Activated T-helper 1 cell treated with anti-CD3 and anti-CD28 coated beads, Interleukin-12 subunit alpha, Interleukin-12 subunit beta, Interleukin-2, Interleukin-4 antibody, amounts not matched to agents 30 ng/mL and 10 ng/mL and 1 ng/mL, durations not matched to agents 14 hours and 24 hours and 36 hours (primary cell): ENCODE results near the gene GATD1. TPM values are rescaled to one million over a fixed set of nuclear protein-coding genes. Genes with fewer than 3 reads are reported as not detected.

ENCODE experiments used
- DNase-seq: peaks from one replicate; pipeline ENCODE4 v3.0.0; 2021; ENCODE audit warnings: low spot score
- H3K27ac Mint-ChIP-seq: one replicate; pipeline ENCODE4 v1.8.0; 2021; ENCODE audit warnings: mild to moderate bottlenecking, mixed read lengths
- H3K27me3 Mint-ChIP-seq: one replicate; pipeline ENCODE4 v1.8.0; 2022; ENCODE audit warnings: mild to moderate bottlenecking, moderate library complexity, mixed read lengths; ENCODE audit not compliant: insufficient read depth
- H3K36me3 Mint-ChIP-seq: one replicate; pipeline ENCODE4 v1.8.0; 2021; ENCODE audit warnings: low read depth, mixed read lengths
- H3K4me1 Mint-ChIP-seq: one replicate; pipeline ENCODE4 v1.8.0; 2021; ENCODE audit warnings: low read depth, mixed read lengths
- H3K4me3 Mint-ChIP-seq: one replicate; pipeline ENCODE4 v1.8.0; 2021; ENCODE audit warnings: mild to moderate bottlenecking, moderate library complexity, mixed read lengths
- H3K9me3 Mint-ChIP-seq: one replicate; pipeline ENCODE4 v1.8.0; 2021; ENCODE audit warnings: mixed read lengths
- intact Hi-C: fragments of 100-400 bp; cut with micrococcal nuclease; formaldehyde crosslinking; loops from one replicate; pipeline ENCODE4 v1.15.1; 2024
- total RNA-seq: library from RNA; stranded (reverse); gene quantifications from 2 replicates; pipeline ENCODE4 v1.2.3, GENCODE V29; 2022

The GATD1 gene
- total RNA-seq, 1 donor from 2014 or later, result 81.7 TPM

DNA sequence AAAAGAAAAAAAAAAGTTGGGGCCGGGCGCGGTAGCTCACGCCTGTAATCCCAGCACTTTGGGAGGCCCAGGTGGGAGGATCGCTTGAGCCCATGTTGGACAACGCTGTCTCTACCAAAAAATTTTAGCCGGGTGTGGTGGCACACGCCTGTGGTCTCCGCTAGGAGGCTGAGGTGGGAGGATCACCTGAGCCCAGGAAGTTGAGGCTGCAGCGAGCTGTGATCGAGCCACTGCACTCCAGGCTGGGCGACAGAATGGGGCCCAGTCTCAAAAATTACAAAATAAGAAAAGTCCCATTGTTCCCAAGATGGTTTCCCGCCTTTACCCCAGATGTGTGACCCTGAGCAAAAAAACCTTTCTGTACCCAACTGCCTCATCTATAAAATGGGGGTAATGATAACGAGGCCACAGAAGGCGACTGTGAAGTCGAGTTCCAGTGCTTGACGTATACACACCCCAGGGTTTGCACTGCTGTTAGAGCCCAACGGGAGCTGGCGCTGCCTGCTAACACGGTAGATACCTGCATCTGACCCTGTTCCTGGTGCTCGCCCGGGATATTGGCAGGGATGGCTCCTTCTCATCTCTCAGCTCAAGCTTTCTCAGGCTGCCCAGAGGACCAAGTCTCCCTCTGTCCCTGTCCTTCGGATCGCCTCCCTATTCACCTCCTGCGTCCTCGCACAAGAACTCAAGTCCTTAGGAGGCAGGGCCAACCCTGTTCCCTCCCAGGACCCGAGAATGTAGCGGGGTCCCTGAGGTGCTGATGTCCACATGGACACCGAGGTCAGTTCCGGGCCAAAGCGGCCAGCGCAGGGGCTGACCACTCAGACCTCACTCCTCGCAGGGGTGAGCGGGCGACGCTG lies 31.4 kb upstream of the GATD1 start:
- Mint-ChIP-seq H3K27ac (peak overlapping the region; percentile 90), H3K9me3 (no peaks in the 10 kb centered on the region), H3K4me1 (peaks cover 28% of the 10 kb centered on the region), H3K36me3 (peaks cover 29% of the 10 kb centered on the region), H3K4me3 (peak overlapping the region; percentile 86), H3K27me3 (no peaks in the 10 kb centered on the region)
- intact Hi-C loops, result loop anchor here (1.0 to 5.0 kb wide), 7 partner anchors 11 to 601 kb away; partner anchors contain the start of genes BET1L, CHID1, POLR2L and RIC8A
- DNase-seq, result no peak

DNA sequence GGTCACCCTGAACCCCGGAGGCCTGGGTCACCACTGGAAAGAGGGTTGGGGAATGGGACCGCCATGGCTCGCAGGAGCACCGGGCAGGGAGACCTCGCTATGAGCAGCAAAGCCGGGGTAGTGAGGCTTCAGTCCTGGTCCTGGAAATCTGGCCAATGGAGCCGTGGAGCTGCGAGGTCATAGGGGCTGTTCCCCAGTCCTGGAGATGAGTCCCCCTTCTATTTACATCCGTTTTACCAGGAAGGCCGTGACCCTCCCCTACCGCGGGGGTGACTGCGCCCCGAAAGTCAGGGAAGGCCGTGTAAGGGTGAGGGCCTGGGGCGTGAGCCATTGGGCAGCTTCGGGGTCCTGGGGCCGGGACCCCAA lies 27.3 kb upstream of the GATD1 start:
- peak overlapping the region; percentile 81 for H3K4me3 Mint-ChIP-seq
- no peaks in the 10 kb centered on the region for H3K9me3 Mint-ChIP-seq
- no peaks in the 10 kb centered on the region for H3K27me3 Mint-ChIP-seq
- DNase-seq, result no peak
- H3K4me1 Mint-ChIP-seq, result peaks cover 6% of the 10 kb centered on the region
- H3K27ac Mint-ChIP-seq, result peak overlapping the region; percentile 63
- H3K36me3 Mint-ChIP-seq, result no peaks in the 10 kb centered on the region
- intact Hi-C loops, result no loop called here

DNA sequence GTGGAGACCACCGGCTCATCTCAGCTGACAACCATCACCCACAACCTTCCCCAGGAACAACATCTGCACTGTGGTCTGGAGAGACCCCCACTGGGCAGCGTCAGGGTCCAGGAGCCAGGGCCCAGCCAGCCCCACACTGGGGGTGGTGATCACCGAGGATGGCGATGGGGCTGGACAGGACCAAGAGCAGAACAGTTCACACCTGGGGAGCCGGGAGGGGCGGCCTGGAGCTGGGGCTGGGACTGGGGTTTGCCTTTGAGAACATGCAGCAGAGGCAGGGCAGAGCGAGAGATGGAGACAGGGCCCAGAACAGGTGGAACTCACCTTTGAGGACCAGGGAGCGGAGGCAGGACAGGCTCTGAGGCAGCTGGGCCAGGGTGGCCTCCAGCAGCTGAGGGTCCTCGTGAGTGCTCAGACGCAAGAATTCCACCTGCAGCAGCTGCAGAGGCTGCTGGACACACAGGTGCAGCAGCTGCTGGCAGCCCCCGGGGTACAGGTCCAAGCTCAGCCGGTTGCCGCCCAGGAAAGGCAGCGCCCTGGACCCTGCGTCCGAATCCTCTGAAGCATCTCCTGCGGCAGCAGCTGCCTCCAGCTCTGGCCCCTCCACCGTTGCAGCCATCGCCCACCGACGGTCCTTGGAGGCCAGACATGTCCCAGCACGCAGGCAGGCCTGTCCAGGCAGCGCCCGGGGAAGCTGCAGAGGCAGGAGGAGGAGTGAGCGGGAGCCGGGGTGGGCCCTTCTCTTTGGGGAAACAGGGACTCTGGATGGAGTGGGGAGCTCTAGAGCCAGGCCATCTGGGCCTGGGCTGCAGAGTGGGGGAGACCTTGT lies 26.7 kb upstream of the GATD1 start:
- no peak overlapping the region for H3K27ac Mint-ChIP-seq

DNA sequence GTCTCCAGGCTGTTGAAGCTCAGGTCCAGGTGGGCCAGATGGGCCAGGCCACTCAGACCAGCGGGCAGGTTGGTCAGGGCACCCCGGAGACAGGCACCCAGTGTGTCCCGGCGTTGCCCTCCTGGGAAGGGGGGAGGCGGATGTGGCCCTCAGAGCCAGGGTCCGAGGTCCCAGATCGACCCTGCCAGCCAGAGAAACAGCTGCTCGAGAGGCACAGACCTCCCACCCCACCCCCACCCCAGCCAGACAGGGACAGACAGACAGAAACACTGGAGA lies 26.1 kb upstream of the GATD1 start:
- Mint-ChIP-seq H3K9me3 (no peaks in the 10 kb centered on the region), H3K27ac (no peak overlapping the region), H3K4me1 (peaks cover 6% of the 10 kb centered on the region), H3K4me3 (peak overlapping the region; percentile 81), H3K27me3 (no peaks in the 10 kb centered on the region), H3K36me3 (no peaks in the 10 kb centered on the region)
- intact Hi-C loops, result no loop called here
- no peak for DNase-seq

More for the DNA sequence above, 26.7 kb upstream of the GATD1 start:
- intact Hi-C loops, result no loop called here
- Mint-ChIP-seq H3K4me1 (peaks cover 6% of the 10 kb centered on the region), H3K9me3 (no peaks in the 10 kb centered on the region), H3K36me3 (no peaks in the 10 kb centered on the region), H3K27me3 (no peaks in the 10 kb centered on the region), H3K4me3 (peak overlapping the region; percentile 81)
- no peak for DNase-seq

DNA sequence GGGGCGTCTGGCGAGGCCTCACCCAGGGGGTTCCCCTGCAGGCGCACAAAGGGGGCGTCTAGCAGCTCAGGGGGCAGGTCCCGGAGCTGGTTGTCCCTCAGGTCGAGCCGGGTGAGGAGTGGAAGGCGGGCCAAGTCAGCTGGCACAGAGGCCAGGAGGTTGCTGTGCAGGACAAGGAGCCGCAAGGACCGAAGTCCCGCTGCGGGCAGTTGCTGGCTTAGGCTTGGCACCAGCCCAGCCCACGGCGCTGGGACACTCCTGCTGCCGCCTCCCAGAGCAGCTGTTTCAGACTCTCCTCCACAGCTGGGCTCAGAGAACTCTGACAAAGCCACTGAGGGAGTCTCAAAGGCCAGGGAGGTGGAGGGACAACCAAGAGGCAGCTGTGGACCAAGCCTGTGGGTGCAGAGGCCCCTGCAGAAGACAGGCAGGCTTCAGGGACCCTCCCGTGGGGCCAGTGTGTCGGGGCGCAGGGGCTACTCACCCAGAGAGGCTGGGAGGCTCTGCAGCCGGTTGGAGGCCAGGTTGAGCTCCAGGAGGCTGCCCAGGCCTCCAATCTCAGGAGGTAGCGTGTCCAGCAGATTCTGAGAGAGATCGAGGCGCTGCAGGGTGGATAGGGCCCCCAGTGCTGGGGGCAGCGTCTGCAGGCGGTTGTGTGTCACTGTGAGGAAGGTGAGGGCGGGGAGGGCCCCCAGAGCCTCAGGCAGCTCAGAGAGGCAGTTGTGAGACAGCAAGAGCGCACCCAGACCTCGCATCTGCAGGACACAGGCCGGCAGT lies 25.6 kb upstream of the GATD1 start:
- H3K36me3 Mint-ChIP-seq, result no peaks in the 10 kb centered on the region
- intact Hi-C loops, result no loop called here
- H3K9me3 Mint-ChIP-seq, result no peaks in the 10 kb centered on the region
- peak overlapping the region; percentile 56 for H3K4me3 Mint-ChIP-seq
- no peak overlapping the region for H3K27ac Mint-ChIP-seq
- H3K4me1 Mint-ChIP-seq, result peaks cover 3% of the 10 kb centered on the region
- H3K27me3 Mint-ChIP-seq, result no peaks in the 10 kb centered on the region
- DNase-seq, result no peak

DNA sequence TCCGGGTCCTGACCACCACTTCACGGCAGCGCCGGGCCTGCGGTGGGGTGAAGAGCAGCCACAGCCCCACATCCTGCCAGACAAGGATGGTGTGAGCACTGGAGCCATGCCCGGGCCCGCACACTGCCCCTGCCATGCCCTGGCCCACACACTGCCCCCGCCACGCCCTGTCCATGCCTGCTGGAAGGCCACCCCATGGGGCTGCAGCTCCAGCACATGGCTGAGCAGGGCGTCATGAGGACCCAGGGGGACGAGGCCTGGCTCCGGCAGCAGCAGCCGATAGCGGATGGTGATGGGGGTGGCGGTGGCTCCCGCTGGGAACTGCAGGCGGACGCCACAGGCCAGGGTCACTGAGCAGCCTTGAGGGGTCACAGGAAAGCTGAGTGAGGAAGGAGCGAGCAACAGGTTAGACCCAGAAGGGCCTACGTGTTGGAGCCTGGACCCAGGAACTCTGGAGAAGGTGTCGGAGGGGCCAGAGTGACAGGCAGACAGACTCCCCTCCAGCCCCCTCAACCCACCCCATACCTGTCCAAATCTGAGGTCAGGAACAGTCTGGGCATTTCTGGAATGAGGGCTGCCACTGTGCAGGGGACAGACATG lies 24.8 kb upstream of the GATD1 start:
- Mint-ChIP-seq H3K27me3 (no peaks in the 10 kb centered on the region), H3K27ac (no peak overlapping the region), H3K36me3 (no peaks in the 10 kb centered on the region), H3K4me3 (no peak overlapping the region), H3K9me3 (no peaks in the 10 kb centered on the region), H3K4me1 (no peaks in the 10 kb centered on the region)
- DNase-seq, result no peak
- intact Hi-C loops, result no loop called here

DNA sequence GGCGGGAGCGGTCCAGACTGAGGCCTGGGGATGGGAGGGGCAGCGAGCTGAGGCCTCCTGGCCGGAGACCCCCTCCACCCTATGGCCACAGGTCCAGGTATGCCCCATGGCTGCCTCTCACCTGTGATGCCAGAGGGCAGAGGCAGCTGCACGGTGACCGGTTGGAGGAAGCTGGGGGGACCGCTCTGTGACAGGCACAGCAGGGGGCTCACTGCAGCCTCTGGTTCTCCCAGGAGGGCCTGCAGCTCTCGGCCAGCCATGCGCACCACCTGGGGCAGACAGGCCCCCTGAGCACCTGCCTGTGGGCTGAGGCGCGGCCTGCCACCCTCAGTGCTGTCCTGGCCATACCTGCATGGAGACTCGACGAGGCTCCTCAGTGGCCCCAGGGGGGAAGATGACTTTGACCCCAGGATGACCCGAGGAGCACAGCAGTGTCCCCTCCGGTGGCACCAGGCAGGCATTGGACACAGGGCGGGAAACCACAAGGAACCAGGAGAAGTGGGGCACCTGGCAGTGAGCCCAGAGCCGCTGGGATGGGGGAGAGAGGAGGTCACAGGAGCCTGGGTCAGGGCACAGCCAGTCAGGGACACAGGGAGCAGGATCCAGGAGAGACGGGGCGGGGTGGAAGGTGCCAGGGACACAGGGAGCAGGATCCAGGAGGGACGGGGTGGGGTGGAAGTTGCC lies 24.0 kb upstream of the GATD1 start:
- H3K36me3 Mint-ChIP-seq, result no peaks in the 10 kb centered on the region

DNA sequence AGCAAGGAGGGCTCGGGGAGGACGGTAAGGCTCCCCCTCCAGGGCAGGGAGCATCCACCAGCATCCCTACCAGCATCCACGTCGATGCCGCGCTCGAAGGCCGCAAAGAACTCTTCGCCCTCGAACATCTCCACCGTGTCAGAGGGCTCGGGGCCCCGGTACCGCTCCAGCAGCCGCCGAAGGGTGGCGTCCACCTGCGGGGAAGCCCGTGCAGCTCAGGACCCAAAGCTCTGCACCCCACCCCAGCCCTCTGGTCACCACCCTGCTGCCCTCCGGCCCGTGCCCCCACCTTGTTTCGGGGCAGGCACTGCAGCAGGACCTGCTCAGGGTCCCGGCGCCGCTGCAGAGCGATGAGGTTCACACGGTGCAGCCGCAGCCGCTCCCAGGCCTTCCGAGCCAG lies 23.2 kb upstream of the GATD1 start:
- H3K36me3 Mint-ChIP-seq, result peaks cover 2% of the 10 kb centered on the region
- no peaks in the 10 kb centered on the region for H3K27me3 Mint-ChIP-seq
- intact Hi-C loops, result no loop called here
- H3K9me3 Mint-ChIP-seq, result no peaks in the 10 kb centered on the region
- H3K4me1 Mint-ChIP-seq, result peaks cover 4% of the 10 kb centered on the region
- no peak for DNase-seq
- H3K27ac Mint-ChIP-seq, result no peak overlapping the region
- H3K4me3 Mint-ChIP-seq, result peak overlapping the region; percentile 19

More for the DNA sequence above, 24.0 kb upstream of the GATD1 start:
- Mint-ChIP-seq H3K27ac (peak overlapping the region; percentile 44), H3K4me3 (no peak overlapping the region), H3K9me3 (no peaks in the 10 kb centered on the region), H3K27me3 (no peaks in the 10 kb centered on the region), H3K4me1 (peaks cover 3% of the 10 kb centered on the region)
- intact Hi-C loops, result no loop called here
- no peak for DNase-seq

DNA sequence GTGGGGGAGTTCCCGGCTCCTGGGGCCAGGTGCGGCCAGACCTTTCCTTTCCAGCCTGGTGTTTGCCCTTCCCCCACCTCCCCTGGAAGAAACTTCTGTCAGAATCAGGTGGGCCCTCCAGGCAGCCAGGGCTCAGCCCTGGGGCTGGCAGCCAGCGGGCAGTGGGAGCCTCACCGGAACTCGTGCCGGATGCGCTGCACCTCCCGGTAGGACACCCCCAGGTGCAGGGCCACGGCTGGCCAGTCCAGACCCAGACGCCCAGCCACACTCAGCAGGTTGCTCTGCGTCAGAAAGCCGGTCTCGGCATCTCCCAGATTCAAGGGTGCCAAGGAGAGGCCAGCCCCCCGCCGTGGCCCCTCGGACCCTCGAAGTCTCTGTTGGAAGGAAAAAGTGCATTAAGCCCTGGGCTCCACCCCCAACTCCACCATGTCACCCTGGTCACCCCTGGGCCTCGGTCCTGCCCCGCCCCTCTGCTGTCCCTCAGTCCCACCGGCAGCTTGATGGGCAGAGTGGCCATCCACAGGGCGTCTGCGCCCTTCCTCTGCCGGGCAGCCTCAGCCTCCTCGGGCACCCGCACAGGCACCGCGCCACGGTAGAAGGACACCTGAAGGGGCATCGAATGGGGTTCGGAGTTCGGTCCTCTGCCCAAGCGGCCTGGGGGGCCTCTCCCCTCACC lies 22.5 kb upstream of the GATD1 start:
- H3K36me3 Mint-ChIP-seq, result peaks cover 2% of the 10 kb centered on the region
- intact Hi-C loops, result loop anchor here (5.0 kb wide), 3 partner anchors 102 to 532 kb away; partner anchors contain the start of genes DEAF1, IRF7 and TMEM80
- H3K27me3 Mint-ChIP-seq, result no peaks in the 10 kb centered on the region
- H3K4me3 Mint-ChIP-seq, result no peak overlapping the region
- peaks cover 4% of the 10 kb centered on the region for H3K4me1 Mint-ChIP-seq
- DNase-seq, result no peak
- no peaks in the 10 kb centered on the region for H3K9me3 Mint-ChIP-seq
- H3K27ac Mint-ChIP-seq, result no peak overlapping the region

DNA sequence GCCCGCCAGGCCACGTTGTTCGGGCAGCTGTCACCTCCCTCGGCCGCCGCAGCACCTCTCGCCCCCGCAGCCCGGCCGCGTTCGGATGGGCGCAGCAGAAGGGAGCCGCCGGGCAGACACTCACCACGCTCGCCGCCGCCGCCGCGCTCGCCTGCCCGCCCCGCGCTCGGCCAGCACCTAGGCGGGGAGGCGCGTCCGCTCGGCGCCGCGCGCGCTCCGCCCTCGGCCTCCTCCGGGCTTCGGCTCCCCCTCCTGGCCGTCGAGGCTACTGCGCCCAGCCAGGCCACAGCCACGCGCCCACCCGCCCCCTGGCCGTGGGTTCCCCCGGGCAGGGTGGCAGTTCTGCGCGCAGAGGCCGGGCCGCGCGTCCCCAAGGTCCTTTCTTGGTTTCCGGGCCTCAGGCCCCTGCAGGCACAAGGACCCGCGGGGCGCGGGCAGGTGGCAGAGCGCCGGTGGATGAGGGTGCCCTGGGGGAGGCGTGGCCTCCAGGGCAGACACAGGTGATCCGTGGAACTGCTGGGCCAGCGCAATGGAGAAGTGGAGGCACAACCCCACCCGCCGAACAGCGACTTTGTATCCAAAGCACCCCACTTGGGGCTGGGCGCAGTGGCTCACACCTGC lies 20.9 kb upstream of the GATD1 start, which contains the start of gene SLC25A22:
TSS of gene SLC25A22 (minus strand) at position 189 of the 621 bp plus-strand sequence. CDS start 3,275 bp downstream, outside the sequence.
- peaks cover 4% of the 10 kb centered on the region for H3K4me1 Mint-ChIP-seq
- peak within 1 kb of the TSS; percentile 93 for H3K4me3 Mint-ChIP-seq
- H3K27me3 Mint-ChIP-seq, result no peaks in the 10 kb centered on the region
- H3K9me3 Mint-ChIP-seq, result no peaks in the 10 kb centered on the region
- intact Hi-C loops, result loop anchor here (5.0 kb wide), 3 partner anchors 101 to 531 kb away; partner anchors contain the start of genes DEAF1, IRF7 and TMEM80
- peaks cover 5% of the 10 kb centered on the region for H3K36me3 Mint-ChIP-seq
- DNase-seq, result peak; percentile 84
- H3K27ac Mint-ChIP-seq, result peak within 1 kb of the TSS; percentile 82
